Stomach (tissue), 9 donors: ENCODE measurements around the gene PLCB1. TPM values are rescaled to one million over a fixed set of nuclear protein-coding genes. Genes with fewer than 3 reads are reported as not detected.
"Not testable (repeated sequence)": the region's sequence is repeated elsewhere in the genome, so short reads cannot be mapped to it uniquely, and the experiment has no call there.

Experiments
- DNase-seq, 2 donors: peaks; one replicate each; pipeline versions ENCODE4 v3.0.0 to v3.0.0-alpha.2; 2013 to 2019
- H3K27ac ChIP-seq, 5 donors: fragments of 200-600 bp in 4 of 5; sonication (generic) in 4 of 5; one replicate each; pipeline ENCODE4 v1.5.1; 2013 to 2019; ENCODE audit warnings: mild to moderate bottlenecking in 1 of 5, moderate library complexity in 1 of 5
- H3K27me3 ChIP-seq, 3 donors: fragments of 200-600 bp; sonication (generic); one replicate each; pipeline ENCODE4 v1.5.1; 2017 to 2019; ENCODE audit warnings: mixed run types in 1 of 3
- H3K36me3 ChIP-seq, 4 donors: fragments of 200-600 bp; sonication (generic); 1 replicate in 3 of 4; 2 replicates in 1 of 4; pipeline ENCODE4 v1.5.1; 2016 to 2019
- H3K4me1 ChIP-seq, 4 donors: fragments of 200-600 bp; sonication (generic); one replicate each; pipeline ENCODE4 v1.5.1; 2016 to 2019
- H3K4me3 ChIP-seq, 4 donors: fragments of 200-600 bp; sonication (generic) in 3 of 4; one replicate each; pipeline ENCODE4 v1.5.1; 2016 to 2019; ENCODE audit warnings: mild to moderate bottlenecking in 1 of 4
- H3K9me3 ChIP-seq, 4 donors: fragments of 200-600 bp; sonication (generic); one replicate each; pipeline ENCODE4 v1.5.1; 2016 to 2019
- EP300 ChIP-seq: sonication (generic); formaldehyde crosslinking; IDR thresholded peaks from one replicate; pipeline ENCODE4 v1.6.1; 2017; ENCODE audit warnings: antibody characterized with exemption
- POLR2A ChIP-seq, 4 donors: fragments of 450-650 bp; IDR thresholded peaks; one replicate each; pipeline ENCODE4 v1.6.1; 2016; ENCODE audit warnings: antibody characterized with exemption in 4 of 4, control low read depth in 2 of 4, mild to moderate bottlenecking in 1 of 4, moderate library complexity in 1 of 4
- POLR2AphosphoS5 ChIP-seq, 3 donors: sonication (generic); formaldehyde crosslinking; IDR thresholded peaks; one replicate each; pipeline ENCODE4 v1.6.1; 2016; ENCODE audit warnings: antibody characterized with exemption in 3 of 3
- WGBS, 5 donors: extraction: QIAGEN DNeasy Blood & Tissue Kit in 3 of 5; methylation state at CpG; one replicate each; pipeline versions ENCODE4 v1.1.5 to v1.1.7; 2013 to 2018; 5-methylcytosine and 5-hydroxymethylcytosine counted together
- intact Hi-C: fragments of 100-400 bp; cut with DNase I; formaldehyde crosslinking; loops from one replicate; pipeline ENCODE4 v1.15.1; 2023; ENCODE audit warnings: low total_unique reads
- polyA plus RNA-seq, 3 donors: library from polyadenylated mRNA; stranded (reverse); fragments of 200-250 nt; gene quantifications; one replicate each; pipeline ENCODE4 v1.2.3, GENCODE V29; 2013
- total RNA-seq, 5 donors: library from RNA; depleted of rRNA; stranded (reverse); fragments of >200 nt; gene quantifications; one replicate each; pipeline versions ENCODE4 v1.1.0 to v1.2.3, GENCODE V29; 2014 to 2016
- TF ChIP-seq, protein P1 (sequence below), 7 experiments: fragments of 450-650 bp in 4 of 7; fragments of 200-600 bp in 3 of 7; sonication (generic) in 3 of 7; IDR thresholded peaks; one replicate each; pipeline ENCODE4 v1.5.1; 2016 to 2019; ENCODE audit warnings: antibody characterized with exemption in 7 of 7, control low read depth in 2 of 7, mild to moderate bottlenecking in 1 of 7
- donor health status: healthy with polysubstance abuse.
- donor health status: Bipolar disorder and iron deficiency.
- donor health status: healthy.

The PLCB1 gene
- total and polyA plus RNA-seq, 8 donors, result 4.1 to 66.5 (median 11.7) TPM

DNA sequence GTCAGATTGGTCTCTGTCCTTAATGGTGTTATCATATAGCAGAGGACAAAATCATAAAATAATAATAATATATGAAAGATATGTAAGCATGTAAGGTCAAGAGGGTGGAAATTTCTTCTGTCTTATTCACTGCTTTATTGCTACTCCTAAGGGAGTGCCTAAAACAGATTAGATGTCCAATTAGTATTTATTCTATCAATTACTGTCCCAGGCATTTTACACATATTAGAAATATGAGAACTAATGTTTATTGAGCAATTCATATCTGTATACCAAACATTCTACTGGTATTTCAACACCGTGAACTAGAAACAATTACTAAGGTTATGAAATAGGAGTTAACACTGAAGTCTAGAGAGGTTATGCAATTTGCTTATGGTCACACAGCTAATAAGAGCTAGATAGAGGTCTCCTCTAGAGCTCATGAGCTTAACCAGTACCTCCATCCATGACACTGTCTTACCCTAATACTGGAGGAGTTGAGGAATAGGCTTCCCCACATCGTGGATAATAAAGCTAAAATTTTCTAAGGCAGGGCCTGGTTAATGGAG, 302.3 kb downstream of the PLCB1 start:
- no peak overlapping the region for H3K4me3 ChIP-seq
- no peaks in the 10 kb centered on the region for H3K36me3 ChIP-seq
- no peaks in the 10 kb centered on the region for H3K27me3 ChIP-seq
- WGBS, 5 donors, result 72 to 93% (median 86%) methylated on average over 2 of the region's 2 CpGs
- DNase-seq, result no peak
- intact Hi-C loops, result no loop called here
- no peak for TF ChIP-seq EP300
- TF ChIP-seq POLR2AphosphoS5 (IDR thresholded peaks at IDR 0.05), result no peak
- H3K27ac ChIP-seq, result no peak overlapping the region
- no peaks in the 10 kb centered on the region for H3K9me3 ChIP-seq
- peaks cover 0 to 28% (median 12%) of the 10 kb centered on the region in 4 donors for H3K4me1 ChIP-seq

DNA sequence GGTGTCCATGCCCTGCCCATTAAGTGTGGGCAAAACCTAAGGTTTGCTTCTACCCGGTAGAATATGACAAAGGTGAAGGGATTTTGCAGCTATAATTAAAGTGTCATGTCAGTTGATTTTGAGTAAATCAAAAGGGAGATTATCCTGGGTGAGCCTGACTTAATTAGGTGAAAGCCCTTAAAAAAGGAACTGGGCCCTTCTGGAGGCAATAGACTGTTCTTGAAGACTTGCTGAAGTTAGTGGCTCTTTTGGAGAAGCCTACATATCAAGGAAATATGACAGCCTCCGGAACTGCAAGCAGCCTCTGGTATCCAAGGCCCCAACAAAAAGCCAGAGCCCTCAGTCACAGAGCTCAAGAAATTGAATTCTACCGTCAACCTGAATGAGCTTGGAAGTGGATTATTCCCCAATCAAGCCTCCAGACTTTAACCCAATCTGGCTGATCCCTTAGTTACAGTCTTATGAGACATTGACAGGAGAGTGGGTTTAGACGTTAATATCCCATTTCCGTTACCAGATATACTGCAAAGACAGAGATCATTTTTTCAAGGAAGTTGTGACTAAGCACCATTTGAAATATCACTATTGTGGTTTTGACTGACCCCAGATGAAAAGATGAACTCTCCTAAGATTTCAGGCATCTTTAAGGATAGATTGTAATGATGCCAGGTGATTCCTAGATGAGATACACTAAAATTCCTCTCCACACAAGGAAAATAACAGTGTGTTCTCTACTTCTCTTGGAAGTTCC, 303.4 kb downstream of the PLCB1 start:
- Histone ChIP-seq H3K27ac (no peak overlapping the region), H3K4me1 (peaks cover 0 to 23% (median 9%) of the 10 kb centered on the region in 4 donors), H3K4me3 (no peak overlapping the region), H3K36me3 (no peaks in the 10 kb centered on the region), H3K27me3 (no peaks in the 10 kb centered on the region), H3K9me3 (no peaks in the 10 kb centered on the region)
- TF ChIP-seq POLR2AphosphoS5 (IDR thresholded peaks at IDR 0.05), result no peak
- 71 to 92% (median 81%) methylated on average over 5 of the region's 5 CpGs for WGBS, 5 donors
- intact Hi-C loops, result no loop called here
- DNase-seq, result no peak

DNA sequence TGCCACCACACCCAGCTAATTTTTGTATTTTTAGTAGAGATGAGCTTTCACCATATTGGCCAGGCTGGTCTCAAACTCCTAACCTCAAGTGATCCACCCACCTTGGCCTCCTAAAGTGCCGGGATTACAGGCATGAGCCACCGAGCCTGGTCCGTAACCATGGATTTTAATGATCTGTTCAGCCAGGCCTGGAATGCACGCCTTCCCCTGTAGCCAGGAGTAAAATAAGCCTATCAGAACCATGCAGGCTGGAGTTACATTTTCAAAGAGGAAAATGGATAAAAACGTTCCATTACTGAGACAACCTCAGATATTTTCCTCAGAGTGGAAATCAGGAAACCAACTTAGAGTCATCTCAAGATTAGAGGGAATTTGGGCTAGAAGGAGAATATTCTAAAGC, 304.9 kb downstream of the PLCB1 start:
- H3K27ac ChIP-seq, H3K9me3 ChIP-seq, H3K4me3 ChIP-seq, H3K36me3 ChIP-seq, DNase-seq, intact Hi-C loops, H3K27me3 ChIP-seq: not testable (repeated sequence)
- WGBS, 5 donors, result 81 to 94% (median 90%) methylated on average over 5 of the region's 5 CpGs
- H3K4me1 ChIP-seq, result peaks cover 0 to 14% (median 5%) of the 10 kb centered on the region in 4 donors

DNA sequence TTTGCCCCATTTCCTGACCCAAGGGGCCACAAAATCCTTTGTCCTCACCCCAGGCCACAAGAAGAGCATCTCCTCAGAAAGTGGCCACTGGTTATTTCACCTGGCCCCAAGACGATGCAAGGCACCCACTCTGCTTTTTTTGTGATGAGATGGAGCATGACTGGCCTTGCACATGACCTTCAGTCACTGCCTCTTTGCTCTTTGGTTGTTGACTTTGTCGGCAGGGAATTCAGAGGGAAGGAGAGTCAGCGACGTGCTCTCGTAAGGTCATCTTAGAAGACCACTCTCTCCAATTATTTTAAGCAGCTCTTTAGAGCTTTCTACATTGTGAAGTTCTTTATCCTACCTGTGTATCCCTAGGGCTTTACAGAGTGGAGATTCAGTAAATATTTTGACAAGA, 306.7 kb downstream of the PLCB1 start:
- Histone ChIP-seq H3K27ac (no peak overlapping the region), H3K9me3 (no peaks in the 10 kb centered on the region), H3K36me3 (no peaks in the 10 kb centered on the region), H3K27me3 (no peaks in the 10 kb centered on the region), H3K4me3 (no peak overlapping the region), H3K4me1 (no peaks in the 10 kb centered on the region)
- 59 to 76% (median 65%) methylated on average over 5 of the region's 5 CpGs for WGBS, 5 donors
- DNase-seq, result no peak
- TF ChIP-seq, protein P1, sequence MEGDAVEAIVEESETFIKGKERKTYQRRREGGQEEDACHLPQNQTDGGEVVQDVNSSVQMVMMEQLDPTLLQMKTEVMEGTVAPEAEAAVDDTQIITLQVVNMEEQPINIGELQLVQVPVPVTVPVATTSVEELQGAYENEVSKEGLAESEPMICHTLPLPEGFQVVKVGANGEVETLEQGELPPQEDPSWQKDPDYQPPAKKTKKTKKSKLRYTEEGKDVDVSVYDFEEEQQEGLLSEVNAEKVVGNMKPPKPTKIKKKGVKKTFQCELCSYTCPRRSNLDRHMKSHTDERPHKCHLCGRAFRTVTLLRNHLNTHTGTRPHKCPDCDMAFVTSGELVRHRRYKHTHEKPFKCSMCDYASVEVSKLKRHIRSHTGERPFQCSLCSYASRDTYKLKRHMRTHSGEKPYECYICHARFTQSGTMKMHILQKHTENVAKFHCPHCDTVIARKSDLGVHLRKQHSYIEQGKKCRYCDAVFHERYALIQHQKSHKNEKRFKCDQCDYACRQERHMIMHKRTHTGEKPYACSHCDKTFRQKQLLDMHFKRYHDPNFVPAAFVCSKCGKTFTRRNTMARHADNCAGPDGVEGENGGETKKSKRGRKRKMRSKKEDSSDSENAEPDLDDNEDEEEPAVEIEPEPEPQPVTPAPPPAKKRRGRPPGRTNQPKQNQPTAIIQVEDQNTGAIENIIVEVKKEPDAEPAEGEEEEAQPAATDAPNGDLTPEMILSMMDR (IDR thresholded peaks at IDR 0.05), result no peak
- no peak for TF ChIP-seq POLR2A (IDR thresholded peaks at IDR 0.05)
- TF ChIP-seq POLR2AphosphoS5 (IDR thresholded peaks at IDR 0.05), result no peak
- TF ChIP-seq EP300, result no peak
- intact Hi-C loops, result no loop called here

DNA sequence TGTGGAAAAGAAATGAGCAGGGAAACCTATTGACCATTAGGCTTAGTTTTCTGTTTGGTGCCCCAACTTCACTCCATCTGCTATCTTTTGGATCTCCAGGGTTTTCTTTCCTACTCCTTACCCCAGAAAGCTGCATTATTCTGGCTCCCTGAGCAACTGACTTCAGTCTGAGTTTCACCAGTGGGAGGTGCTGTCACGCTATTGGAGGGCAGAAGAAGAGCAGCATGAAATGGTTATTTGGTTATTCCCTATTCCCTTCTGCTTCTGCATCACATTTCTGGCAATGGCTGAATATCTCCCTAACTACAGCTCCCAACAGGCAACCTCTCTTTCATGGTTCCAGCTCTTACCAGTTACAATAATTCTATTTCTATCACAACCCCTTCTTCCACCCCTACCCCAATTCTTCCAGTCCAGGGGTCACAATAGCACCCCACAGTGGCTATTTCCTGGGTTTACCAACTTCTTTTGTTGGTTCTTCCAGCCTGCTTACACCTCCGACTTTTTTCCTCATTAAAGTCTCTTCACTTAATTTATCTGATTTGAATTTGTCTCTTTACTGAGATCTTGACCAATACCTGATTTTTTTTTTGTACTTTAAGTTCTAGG, 311.5 kb downstream of the PLCB1 start:
- DNase-seq, result no peak

More for the DNA sequence above, 311.5 kb downstream of the PLCB1 start:
- no peak overlapping the region for H3K27ac ChIP-seq
- no peaks in the 10 kb centered on the region for H3K27me3 ChIP-seq
- no peak overlapping the region for H3K4me3 ChIP-seq
- H3K4me1 ChIP-seq, result peaks cover 0 to 17% (median 4%) of the 10 kb centered on the region in 4 donors
- H3K9me3 ChIP-seq, result no peaks in the 10 kb centered on the region
- intact Hi-C loops, result no loop called here
- TF ChIP-seq EP300 (no peak), POLR2A (IDR thresholded peaks at IDR 0.05) (no peak), POLR2AphosphoS5 (IDR thresholded peaks at IDR 0.05) (no peak)
- TF ChIP-seq, protein P1 (IDR thresholded peaks at IDR 0.05), result no peak
- no peaks in the 10 kb centered on the region for H3K36me3 ChIP-seq
- 63 to 78% (median 71%) methylated on average over 2 of the region's 2 CpGs for WGBS, 5 donors
